CD4-positive, alpha-beta T cell treated with Interleukin-6 at 100 ng/mL for 8 hours (primary cell): Measurements from ENCODE around the gene SCARF2.
"Not testable (repeated sequence)": the region's sequence is repeated elsewhere in the genome, so short reads cannot be mapped to it uniquely, and the experiment has no call there.

ENCODE experiments used
- DNase-seq: peaks from one replicate; pipeline ENCODE4 v3.0.0-alpha.2; 2020; ENCODE audit warnings: mixed read lengths, low spot score

SCARF2 gene

GRCh38 chr22:20459862-20460261, 22.2 kb upstream of the SCARF2 start:
- no peak for DNase-seq

- no peak for DNase-seq
Measured at GRCh38 chr22:20459152-20459542, 21.5 kb upstream of the SCARF2 start.

- no peak for DNase-seq
Measured at GRCh38 chr22:20458530-20459151, 21.0 kb upstream of the SCARF2 start.

GRCh38 chr22:20457506-20458240, 20.0 kb upstream of the SCARF2 start:
- no peak for DNase-seq

GRCh38 chr22:20456722-20457076, 19.1 kb upstream of the SCARF2 start:
- no peak for DNase-seq

- DNase-seq: peak; percentile 78
Measured at GRCh38 chr22:20456064-20456721, 18.6 kb upstream of the SCARF2 start.

GRCh38 chr22:20455709-20456063, 18.1 kb upstream of the SCARF2 start:
- DNase-seq: no peak

- no peak for DNase-seq
Measured at GRCh38 chr22:20453222-20453621, 15.6 kb upstream of the SCARF2 start.

- no peak for DNase-seq
Measured at GRCh38 chr22:20451920-20452319, 14.3 kb upstream of the SCARF2 start.

- DNase-seq: not testable (repeated sequence)
Measured at GRCh38 chr22:20451129-20451778, 13.6 kb upstream of the SCARF2 start.

- DNase-seq: no peak
Measured at GRCh38 chr22:20450551-20450906, 12.9 kb upstream of the SCARF2 start.

GRCh38 chr22:20449819-20450550, 12.4 kb upstream of the SCARF2 start:
- no peak for DNase-seq

- no peak for DNase-seq
Measured at GRCh38 chr22:20448630-20449029, 11.0 kb upstream of the SCARF2 start.

GRCh38 chr22:20446383-20446970, 8.9 kb upstream of the SCARF2 start:
- no peak for DNase-seq

GRCh38 chr22:20444325-20444724, 6.7 kb upstream of the SCARF2 start:
- DNase-seq: no peak

GRCh38 chr22:20442485-20443284, 5.1 kb upstream of the SCARF2 start:
- no peak for DNase-seq

GRCh38 chr22:20441631-20442484, 4.2 kb upstream of the SCARF2 start:
- DNase-seq: no peak

GRCh38 chr22:20440637-20441591, 3.3 kb upstream of the SCARF2 start:
- DNase-seq: no peak
